GM12878 (cell line): ENCODE measurements around the gene STAT5B. TPM values are rescaled to one million over a fixed set of nuclear protein-coding genes. Genes with fewer than 3 reads are reported as not detected.

Experiments
- BACH1 ChIP-seq: fragments of 450-650 bp; IDR thresholded peaks from 2 replicates; pipeline ENCODE4 v1.6.1; 2017; ENCODE audit warnings: mild to moderate bottlenecking, borderline replicate concordance
- CEBPB ChIP-seq, 2 experiments: fragments of 150-350 bp in 1 of 2; IDR thresholded peaks; 2 replicates each; pipeline ENCODE4 v1.6.1; 2012 to 2014; ENCODE audit warnings: low read depth in 2 of 2, low read length in 2 of 2, borderline replicate concordance in 1 of 2, inconsistent platforms in 1 of 2
- CREM ChIP-seq: IDR thresholded peaks from 2 replicates; pipeline ENCODE4 v1.6.1; 2014; ENCODE audit warnings: antibody characterized with exemption, low read depth
- ETV6 ChIP-seq, 2 experiments: fragments of 450-650 bp in 1 of 2; IDR thresholded peaks in 1 of 2; conservative IDR thresholded peaks in 1 of 2; 2 replicates each; pipeline ENCODE4 v1.6.1; 2014; ENCODE audit warnings: antibody characterized with exemption in 1 of 2, borderline replicate concordance in 1 of 2, low read depth in 1 of 2, mild to moderate bottlenecking in 1 of 2, moderate library complexity in 1 of 2
- EZH2 ChIP-seq: IDR thresholded peaks from 2 replicates; pipeline ENCODE4 v1.6.1; 2012; ENCODE audit warnings: low read depth, mild to moderate bottlenecking, control low read depth, inconsistent platforms, low read length, borderline replicate concordance; ENCODE audit not compliant: control insufficient read depth
- FOXM1 ChIP-seq: IDR thresholded peaks from 2 replicates; pipeline ENCODE4 v1.6.1; 2012; ENCODE audit warnings: low read depth, mild to moderate bottlenecking, inconsistent platforms, low read length, moderate library complexity
- HCFC1 ChIP-seq: fragments of 150-350 bp; IDR thresholded peaks from 2 replicates; pipeline ENCODE4 v1.6.1; 2014; ENCODE audit warnings: low read length
- JUND ChIP-seq: IDR thresholded peaks from 2 replicates; pipeline ENCODE4 v1.6.1; 2012; ENCODE audit warnings: low read depth, mild to moderate bottlenecking, low read length, improper control_type of control experiment, moderate library complexity
- LARP7 ChIP-seq: fragments of 450-650 bp; IDR thresholded peaks from 2 replicates; pipeline ENCODE4 v1.6.1; 2017; ENCODE audit warnings: mild to moderate bottlenecking
- MXI1 ChIP-seq: fragments of 150-350 bp; IDR thresholded peaks from 2 replicates; pipeline ENCODE4 v1.6.1; 2011; ENCODE audit warnings: low read depth, mild to moderate bottlenecking, inconsistent platforms, low read length, improper control_type of control experiment
- MYC ChIP-seq: IDR thresholded peaks from 2 replicates; pipeline ENCODE4 v1.6.1; 2011; ENCODE audit warnings: mild to moderate bottlenecking, low read length, moderate library complexity, inconsistent platforms; ENCODE audit not compliant: insufficient read depth, insufficient replicate concordance, insufficient read length, severe bottlenecking
- NBN ChIP-seq: fragments of 450-650 bp; IDR thresholded peaks from 2 replicates; pipeline ENCODE4 v1.6.1; 2016
- NR2C1 ChIP-seq: fragments of 450-650 bp; IDR thresholded peaks from 2 replicates; pipeline ENCODE4 v1.6.1; 2017; ENCODE audit warnings: antibody characterized with exemption, mild to moderate bottlenecking, moderate library complexity
- PML ChIP-seq: IDR thresholded peaks from 2 replicates; pipeline ENCODE4 v1.6.1; 2012; ENCODE audit warnings: low read length, inconsistent platforms
- POLR2A ChIP-seq: IDR thresholded peaks from 2 replicates; pipeline ENCODE4 v1.6.1; 2011; ENCODE audit warnings: low read depth, mild to moderate bottlenecking, low read length
- RFX5 ChIP-seq: IDR thresholded peaks from 2 replicates; pipeline ENCODE4 v1.6.1; 2011; ENCODE audit warnings: low read depth, low read length, improper control_type of control experiment
- SIX5 ChIP-seq: IDR thresholded peaks from 2 replicates; pipeline ENCODE4 v1.6.1; 2011; ENCODE audit warnings: mild to moderate bottlenecking, low read depth, low read length, moderate library complexity; ENCODE audit not compliant: severe bottlenecking
- SREBF1 ChIP-seq: IDR thresholded peaks from 2 replicates; pipeline ENCODE4 v1.6.1; 2012; ENCODE audit warnings: mild to moderate bottlenecking, low read length
- SREBF2 ChIP-seq: IDR thresholded peaks from 2 replicates; pipeline ENCODE4 v1.6.1; 2012; ENCODE audit warnings: mild to moderate bottlenecking, low read length
- TAF1 ChIP-seq: IDR thresholded peaks from 2 replicates; pipeline ENCODE4 v1.6.1; 2011; ENCODE audit warnings: mild to moderate bottlenecking, low read depth, low read length, borderline replicate concordance
- TBL1XR1 ChIP-seq: IDR thresholded peaks from 2 replicates; pipeline ENCODE4 v1.6.1; 2012; ENCODE audit warnings: low read depth, low read length, improper control_type of control experiment
- TCF7 ChIP-seq: IDR thresholded peaks from 2 replicates; pipeline ENCODE4 v1.6.1; 2014; ENCODE audit warnings: antibody characterized with exemption, borderline replicate concordance
- YBX1 ChIP-seq: fragments of 450-650 bp; IDR thresholded peaks from 2 replicates; pipeline ENCODE4 v1.6.1; 2016; ENCODE audit warnings: antibody characterized with exemption
- ZZZ3 ChIP-seq: IDR thresholded peaks from 2 replicates; pipeline ENCODE4 v1.6.1; 2011; ENCODE audit warnings: low read depth; ENCODE audit not compliant: control insufficient read depth, insufficient read length
- polyA plus RNA-seq, 11 experiments: library from polyadenylated mRNA; depleted of rRNA in 4 of 11; unstranded in 6 of 11; stranded (reverse) in 5 of 11; fragments of >200 nt; fragmentation: Nextera tagmentation in 4 of 11; fragmentation: Illumina TruSeq in 1 of 11; extraction: Ambion mirVana in 4 of 11; extraction: Trizol in 1 of 11; gene quantifications; 1 replicate in 1 of 11; 2 replicates in 10 of 11; pipeline versions ENCODE4 v1.2.1 to v1.2.3, GENCODE V29; 2011 to 2016; ENCODE audit warnings: inconsistent platforms in 2 of 11, missing spikeins in 2 of 11, low read depth in 1 of 11
- total RNA-seq, 4 experiments: library from RNA; depleted of rRNA in 3 of 4; stranded (reverse); fragments of >200 nt in 3 of 4; fragmentation: Illumina TruSeq in 1 of 4; extraction: Trizol in 1 of 4; gene quantifications; 2 replicates each; pipeline versions ENCODE4 v1.2.1 to v1.2.3, GENCODE V29; 2013 to 2021
- TF ChIP-seq, protein P1 (sequence below): fragments of 450-650 bp; IDR thresholded peaks from 2 replicates; pipeline ENCODE4 v1.6.1; 2017; ENCODE audit warnings: antibody characterized with exemption, mild to moderate bottlenecking, moderate library complexity
- TF ChIP-seq, protein P2 (sequence below): fragments of 450-650 bp; IDR thresholded peaks from 2 replicates; pipeline ENCODE4 v1.6.1; 2017; ENCODE audit warnings: mild to moderate bottlenecking
- TF ChIP-seq, protein P3 (sequence below): fragments of 450-650 bp; IDR thresholded peaks from 2 replicates; pipeline ENCODE4 v1.6.1; 2018; ENCODE audit warnings: mild to moderate bottlenecking, low read depth, moderate library complexity; ENCODE audit not compliant: partially characterized antibody

The STAT5B gene
- total and polyA plus RNA-seq, 10 of the 15 experiments (the other 5 are each of a cell fraction or from before 2014, with no cell fraction given): 11.0 to 69.6 (median 46.7) TPM

DNA sequence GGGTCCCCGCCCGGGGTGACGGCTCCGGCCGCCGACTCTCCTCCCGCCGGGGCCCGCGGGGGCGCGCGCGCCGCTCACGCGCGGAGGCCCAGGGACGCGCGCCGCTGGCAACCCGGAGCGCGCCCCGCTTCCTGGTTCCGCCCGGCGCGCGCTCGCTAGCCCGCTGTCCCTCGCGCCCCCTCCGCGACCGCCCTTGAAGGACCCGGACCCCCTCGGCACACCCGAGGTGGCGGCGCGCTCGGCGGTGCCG, at the start of gene STAT5B (continued):
- TF ChIP-seq EZH2 (no peak), ZZZ3 (no peak), SREBF2 (no peak), JUND (no peak), MYC (no peak), POLR2A (peak; percentile 82), NR2C1 (no peak), RFX5 (no peak), LARP7 (peak; percentile 66; the same call in 1 of the 2 replicates), BACH1 (0 out of 2 replicates have a peak, but pooled peaks have one; percentile 79), MXI1 (no peak), SIX5 (no peak), HCFC1 (no peak), TBL1XR1 (no peak), TAF1 (peak; percentile 60; the same call in 1 of the 2 replicates), CREM (no peak), FOXM1 (no peak), TCF7 (no peak), CEBPB (IDR thresholded peaks at IDR 0.05; ENCODE audit: borderline replicate concordance in 1 of 2, low read depth in 2 of 2, low read length in 2 of 2) (no peak), PML (no peak), NBN (no peak), YBX1 (no peak), SREBF1 (no peak), ETV6 (conservative IDR thresholded peaks at IDR 0.05 in 1 of 2, IDR thresholded peaks at IDR 0.05 in 1 of 2; ENCODE audit: borderline replicate concordance in 1 of 2, low read depth in 1 of 2) (no peak)
- TF ChIP-seq, protein P1, sequence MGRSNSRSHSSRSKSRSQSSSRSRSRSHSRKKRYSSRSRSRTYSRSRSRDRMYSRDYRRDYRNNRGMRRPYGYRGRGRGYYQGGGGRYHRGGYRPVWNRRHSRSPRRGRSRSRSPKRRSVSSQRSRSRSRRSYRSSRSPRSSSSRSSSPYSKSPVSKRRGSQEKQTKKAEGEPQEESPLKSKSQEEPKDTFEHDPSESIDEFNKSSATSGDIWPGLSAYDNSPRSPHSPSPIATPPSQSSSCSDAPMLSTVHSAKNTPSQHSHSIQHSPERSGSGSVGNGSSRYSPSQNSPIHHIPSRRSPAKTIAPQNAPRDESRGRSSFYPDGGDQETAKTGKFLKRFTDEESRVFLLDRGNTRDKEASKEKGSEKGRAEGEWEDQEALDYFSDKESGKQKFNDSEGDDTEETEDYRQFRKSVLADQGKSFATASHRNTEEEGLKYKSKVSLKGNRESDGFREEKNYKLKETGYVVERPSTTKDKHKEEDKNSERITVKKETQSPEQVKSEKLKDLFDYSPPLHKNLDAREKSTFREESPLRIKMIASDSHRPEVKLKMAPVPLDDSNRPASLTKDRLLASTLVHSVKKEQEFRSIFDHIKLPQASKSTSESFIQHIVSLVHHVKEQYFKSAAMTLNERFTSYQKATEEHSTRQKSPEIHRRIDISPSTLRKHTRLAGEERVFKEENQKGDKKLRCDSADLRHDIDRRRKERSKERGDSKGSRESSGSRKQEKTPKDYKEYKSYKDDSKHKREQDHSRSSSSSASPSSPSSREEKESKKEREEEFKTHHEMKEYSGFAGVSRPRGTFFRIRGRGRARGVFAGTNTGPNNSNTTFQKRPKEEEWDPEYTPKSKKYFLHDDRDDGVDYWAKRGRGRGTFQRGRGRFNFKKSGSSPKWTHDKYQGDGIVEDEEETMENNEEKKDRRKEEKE: no peak
- TF ChIP-seq, protein P2, sequence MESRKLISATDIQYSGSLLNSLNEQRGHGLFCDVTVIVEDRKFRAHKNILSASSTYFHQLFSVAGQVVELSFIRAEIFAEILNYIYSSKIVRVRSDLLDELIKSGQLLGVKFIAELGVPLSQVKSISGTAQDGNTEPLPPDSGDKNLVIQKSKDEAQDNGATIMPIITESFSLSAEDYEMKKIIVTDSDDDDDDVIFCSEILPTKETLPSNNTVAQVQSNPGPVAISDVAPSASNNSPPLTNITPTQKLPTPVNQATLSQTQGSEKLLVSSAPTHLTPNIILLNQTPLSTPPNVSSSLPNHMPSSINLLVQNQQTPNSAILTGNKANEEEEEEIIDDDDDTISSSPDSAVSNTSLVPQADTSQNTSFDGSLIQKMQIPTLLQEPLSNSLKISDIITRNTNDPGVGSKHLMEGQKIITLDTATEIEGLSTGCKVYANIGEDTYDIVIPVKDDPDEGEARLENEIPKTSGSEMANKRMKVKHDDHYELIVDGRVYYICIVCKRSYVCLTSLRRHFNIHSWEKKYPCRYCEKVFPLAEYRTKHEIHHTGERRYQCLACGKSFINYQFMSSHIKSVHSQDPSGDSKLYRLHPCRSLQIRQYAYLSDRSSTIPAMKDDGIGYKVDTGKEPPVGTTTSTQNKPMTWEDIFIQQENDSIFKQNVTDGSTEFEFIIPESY: no peak
- TF ChIP-seq, protein P3, sequence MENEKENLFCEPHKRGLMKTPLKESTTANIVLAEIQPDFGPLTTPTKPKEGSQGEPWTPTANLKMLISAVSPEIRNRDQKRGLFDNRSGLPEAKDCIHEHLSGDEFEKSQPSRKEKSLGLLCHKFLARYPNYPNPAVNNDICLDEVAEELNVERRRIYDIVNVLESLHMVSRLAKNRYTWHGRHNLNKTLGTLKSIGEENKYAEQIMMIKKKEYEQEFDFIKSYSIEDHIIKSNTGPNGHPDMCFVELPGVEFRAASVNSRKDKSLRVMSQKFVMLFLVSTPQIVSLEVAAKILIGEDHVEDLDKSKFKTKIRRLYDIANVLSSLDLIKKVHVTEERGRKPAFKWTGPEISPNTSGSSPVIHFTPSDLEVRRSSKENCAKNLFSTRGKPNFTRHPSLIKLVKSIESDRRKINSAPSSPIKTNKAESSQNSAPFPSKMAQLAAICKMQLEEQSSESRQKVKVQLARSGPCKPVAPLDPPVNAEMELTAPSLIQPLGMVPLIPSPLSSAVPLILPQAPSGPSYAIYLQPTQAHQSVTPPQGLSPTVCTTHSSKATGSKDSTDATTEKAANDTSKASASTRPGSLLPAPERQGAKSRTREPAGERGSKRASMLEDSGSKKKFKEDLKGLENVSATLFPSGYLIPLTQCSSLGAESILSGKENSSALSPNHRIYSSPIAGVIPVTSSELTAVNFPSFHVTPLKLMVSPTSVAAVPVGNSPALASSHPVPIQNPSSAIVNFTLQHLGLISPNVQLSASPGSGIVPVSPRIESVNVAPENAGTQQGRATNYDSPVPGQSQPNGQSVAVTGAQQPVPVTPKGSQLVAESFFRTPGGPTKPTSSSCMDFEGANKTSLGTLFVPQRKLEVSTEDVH: no peak
